ENCODE measurements around the gene FBXL17. TPM values are rescaled to one million over a fixed set of nuclear protein-coding genes. Genes with fewer than 3 reads are reported as not detected.

FBXL17 gene
- total RNA-seq, 1 experiment from 2014 or later, result 5.3 TPM

DNA sequence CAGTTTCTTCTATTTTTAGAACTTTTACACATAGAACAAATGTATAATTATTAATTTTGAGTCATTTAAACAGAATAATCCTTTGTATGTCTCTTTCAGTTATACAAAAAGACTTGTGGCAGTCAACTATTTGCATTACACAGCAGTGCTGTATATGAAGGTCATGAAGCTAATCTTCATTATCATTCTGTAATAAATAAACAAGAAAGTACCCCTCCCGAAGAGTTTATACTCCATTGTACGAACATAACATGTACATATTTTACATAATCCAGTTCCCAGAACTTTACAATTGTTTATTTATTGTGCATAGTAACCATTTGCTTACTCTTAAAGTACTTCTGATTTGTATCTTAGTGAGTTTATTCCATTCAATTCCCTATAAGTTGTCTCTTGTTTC lies 267.9 kb downstream of the FBXL17 start:
- Histone ChIP-seq H4K8ac (replicated peaks; ENCODE audit: insufficient read length, low read depth, low read length) (no peak overlapping the region), H3T11ph (ENCODE audit: low read length) (no peak overlapping the region), H3K56ac (ENCODE audit: insufficient read length, low read depth, low read length) (no peak overlapping the region), H2BK15ac (ENCODE audit: low read depth, low read length) (no peak overlapping the region), H3K27ac (ENCODE audit: insufficient read length, low read depth, low read length) (no peak overlapping the region), H3K23ac (ENCODE audit: insufficient read length, low read depth, low read length) (no peak overlapping the region), H2BK120ac (ENCODE audit: low read depth, low read length, poor library complexity, severe bottlenecking) (no peak overlapping the region), H4K5ac (ENCODE audit: insufficient read length, low read depth, low read length) (no peak overlapping the region), H3K4me2 (ENCODE audit: insufficient read depth, insufficient read length, low read length) (no peak overlapping the region), H3K79me1 (ENCODE audit: insufficient read depth, low read depth, low read length, poor library complexity, severe bottlenecking) (no peaks in the 10 kb centered on the region), H2BK20ac (ENCODE audit: low read depth, low read length, poor library complexity, severe bottlenecking) (no peak overlapping the region), H2BK5ac (ENCODE audit: insufficient read length, low read length) (no peak overlapping the region), H3K18ac (ENCODE audit: insufficient read length, low read depth, low read length) (no peak overlapping the region), H4K20me1 (ENCODE audit: control insufficient read depth, insufficient read depth, insufficient read length) (no peaks in the 10 kb centered on the region), H4K91ac (ENCODE audit: insufficient read length, low read depth, low read length) (no peak overlapping the region), H3K79me2 (ENCODE audit: insufficient read depth, low read length) (no peaks in the 10 kb centered on the region), H3K23me2 (ENCODE audit: insufficient read length, low read depth, low read length, poor library complexity, severe bottlenecking) (no peaks in the 10 kb centered on the region), H3K9ac (ENCODE audit: extremely low read depth, insufficient read length, low read length) (no peak overlapping the region), H3K14ac (ENCODE audit: insufficient read depth, low read length) (no peak overlapping the region), H3K9me3 (ENCODE audit: control insufficient read depth, low read depth, low read length) (no peaks in the 10 kb centered on the region), H2BK12ac (ENCODE audit: insufficient read length, low read depth, low read length) (no peak overlapping the region), H2AFZ (ENCODE audit: low read length) (no peak overlapping the region), H2AK5ac (ENCODE audit: insufficient read length, low read length) (no peak overlapping the region), H3K4ac (ENCODE audit: low read depth, low read length) (no peak overlapping the region), H3K27me3 (ENCODE audit: insufficient read depth, low read length) (no peaks in the 10 kb centered on the region), H3K4me1 (ENCODE audit: insufficient read depth, low read length) (no peaks in the 10 kb centered on the region)
- TF ChIP-seq, protein P1, sequence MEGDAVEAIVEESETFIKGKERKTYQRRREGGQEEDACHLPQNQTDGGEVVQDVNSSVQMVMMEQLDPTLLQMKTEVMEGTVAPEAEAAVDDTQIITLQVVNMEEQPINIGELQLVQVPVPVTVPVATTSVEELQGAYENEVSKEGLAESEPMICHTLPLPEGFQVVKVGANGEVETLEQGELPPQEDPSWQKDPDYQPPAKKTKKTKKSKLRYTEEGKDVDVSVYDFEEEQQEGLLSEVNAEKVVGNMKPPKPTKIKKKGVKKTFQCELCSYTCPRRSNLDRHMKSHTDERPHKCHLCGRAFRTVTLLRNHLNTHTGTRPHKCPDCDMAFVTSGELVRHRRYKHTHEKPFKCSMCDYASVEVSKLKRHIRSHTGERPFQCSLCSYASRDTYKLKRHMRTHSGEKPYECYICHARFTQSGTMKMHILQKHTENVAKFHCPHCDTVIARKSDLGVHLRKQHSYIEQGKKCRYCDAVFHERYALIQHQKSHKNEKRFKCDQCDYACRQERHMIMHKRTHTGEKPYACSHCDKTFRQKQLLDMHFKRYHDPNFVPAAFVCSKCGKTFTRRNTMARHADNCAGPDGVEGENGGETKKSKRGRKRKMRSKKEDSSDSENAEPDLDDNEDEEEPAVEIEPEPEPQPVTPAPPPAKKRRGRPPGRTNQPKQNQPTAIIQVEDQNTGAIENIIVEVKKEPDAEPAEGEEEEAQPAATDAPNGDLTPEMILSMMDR (conservative IDR thresholded peaks at IDR 0.05), result no peak
- Mint-ChIP-seq H3K9me3 (peaks cover 3 to 9% of the 10 kb centered on the region in 2 experiments; a peak in 4 of 5 replicates), H3K27ac (no peak overlapping the region), H3K27me3 (ENCODE audit: low read depth) (no peaks in the 10 kb centered on the region), H3K36me3 (ENCODE audit: insufficient read depth in 1 of 3, low read depth in 3 of 3) (peaks cover 4 to 16% (median 11%) of the 10 kb centered on the region in 3 experiments; a peak in 6 of 7 replicates), H3K4me3 (no peak overlapping the region), H3K4me1 (peaks cover 15 to 16% of the 10 kb centered on the region in 2 experiments)
- DNase-seq, result no peak
- WGBS (ENCODE audit: extremely low coverage, insufficient read length, low lambda C conversion rate), result no CpG with 5 or more reads among the region's 2 CpGs
